Breast epithelium (tissue), 4 donors: ENCODE results near the gene AHI1. TPM values are rescaled to one million over a fixed set of nuclear protein-coding genes. Genes with fewer than 3 reads are reported as not detected.

Source experiments
- DNase-seq, 2 donors: peaks; one replicate each; pipeline ENCODE4 v3.0.0-alpha.2; 2019; ENCODE audit warnings: low spot score in 2 of 2
- H3K27ac ChIP-seq, 2 donors: fragments of 200-600 bp; sonication (generic) in 1 of 2; one replicate each; pipeline ENCODE4 v1.5.1; 2016 to 2019; ENCODE audit warnings: mild to moderate bottlenecking in 1 of 2
- H3K27me3 ChIP-seq, 2 donors: fragments of 200-600 bp; sonication (generic) in 1 of 2; one replicate each; pipeline versions ENCODE4 v1.5.1 to v1.6.0; 2017 to 2019; ENCODE audit warnings: control low read depth in 1 of 2, mild to moderate bottlenecking in 1 of 2
- H3K36me3 ChIP-seq: fragments of 200-600 bp; one replicate; pipeline ENCODE4 v1.5.1; 2019
- H3K4me1 ChIP-seq, 2 donors: fragments of 200-600 bp; sonication (generic); one replicate each; pipeline ENCODE4 v1.5.1; 2016 to 2019; ENCODE audit warnings: control low read depth in 1 of 2
- H3K4me3 ChIP-seq, 3 donors: fragments of 200-600 bp; sonication (generic); 1 replicate in 2 of 3; 2 replicates in 1 of 3; pipeline ENCODE4 v1.5.1; 2016 to 2019; ENCODE audit warnings: mild to moderate bottlenecking in 3 of 3, moderate library complexity in 2 of 3
- H3K9me3 ChIP-seq, 2 donors: fragments of 200-600 bp; sonication (generic) in 1 of 2; one replicate each; pipeline ENCODE4 v1.5.1; 2016 to 2019; ENCODE audit warnings: control low read depth in 1 of 2
- CTCF ChIP-seq, 3 donors: fragments of 450-650 bp; IDR thresholded peaks; one replicate each; pipeline ENCODE4 v1.5.1; 2016 to 2017; ENCODE audit warnings: antibody characterized with exemption in 3 of 3, mild to moderate bottlenecking in 3 of 3, moderate library complexity in 3 of 3
- POLR2A ChIP-seq: fragments of 450-650 bp; IDR thresholded peaks from one replicate; pipeline ENCODE4 v1.6.1; 2016; ENCODE audit warnings: antibody characterized with exemption, mild to moderate bottlenecking, moderate library complexity
- POLR2AphosphoS5 ChIP-seq, 3 donors: sonication (generic); formaldehyde crosslinking; IDR thresholded peaks; one replicate each; pipeline ENCODE4 v1.6.1; 2017; ENCODE audit warnings: antibody characterized with exemption in 3 of 3
- intact Hi-C: fragments of 100-400 bp; cut with DNase I; formaldehyde crosslinking; loops from one replicate; pipeline ENCODE4 v1.15.1; 2023; ENCODE audit warnings: low total_unique reads
- total RNA-seq, 3 donors: library from RNA; depleted of rRNA; stranded (reverse); fragments of >200 nt; gene quantifications; one replicate each; pipeline ENCODE4 v1.1.0, GENCODE V29; 2016

AHI1 gene
- total RNA-seq, 3 donors from 2014 or later, result 23.5 to 62.2 (median 49.8) TPM

- DNase-seq, result no peak
- Histone ChIP-seq H3K4me3 (no peak overlapping the region), H3K9me3 (no peaks in the 10 kb centered on the region), H3K36me3 (no peaks in the 10 kb centered on the region), H3K27ac (no peak overlapping the region), H3K4me1 (no peaks in the 10 kb centered on the region), H3K27me3 (no peaks in the 10 kb centered on the region)
- intact Hi-C loops, result no loop called here
- TF ChIP-seq POLR2AphosphoS5 (IDR thresholded peaks at IDR 0.05) (no peak), CTCF (IDR thresholded peaks at IDR 0.05) (no peak), POLR2A (no peak)
Measured at GRCh38 chr6:135397172-135397952, 100.2 kb downstream of the AHI1 start.

- Histone ChIP-seq H3K4me3 (no peak overlapping the region), H3K27me3 (no peaks in the 10 kb centered on the region), H3K27ac (no peak overlapping the region), H3K4me1 (no peaks in the 10 kb centered on the region), H3K36me3 (no peaks in the 10 kb centered on the region), H3K9me3 (no peaks in the 10 kb centered on the region)
- intact Hi-C loops, result no loop called here
- TF ChIP-seq CTCF (IDR thresholded peaks at IDR 0.05) (no peak), POLR2A (no peak), POLR2AphosphoS5 (IDR thresholded peaks at IDR 0.05) (no peak)
- DNase-seq, result no peak
Measured at GRCh38 chr6:135395136-135395535, 102.4 kb downstream of the AHI1 start.

- Histone ChIP-seq H3K36me3 (no peaks in the 10 kb centered on the region), H3K27me3 (no peaks in the 10 kb centered on the region), H3K4me3 (no peak overlapping the region), H3K27ac (no peak overlapping the region), H3K4me1 (no peaks in the 10 kb centered on the region), H3K9me3 (no peaks in the 10 kb centered on the region)
- DNase-seq, result no peak
- intact Hi-C loops, result no loop called here
- TF ChIP-seq CTCF (IDR thresholded peaks at IDR 0.05) (no peak), POLR2AphosphoS5 (IDR thresholded peaks at IDR 0.05) (no peak), POLR2A (no peak)
Measured at GRCh38 chr6:135393289-135393688, 104.3 kb downstream of the AHI1 start.

GRCh38 chr6:135390458-135390857 lies 107.1 kb downstream of the AHI1 start:
- Histone ChIP-seq H3K4me1 (no peaks in the 10 kb centered on the region), H3K9me3 (no peaks in the 10 kb centered on the region), H3K27me3 (no peaks in the 10 kb centered on the region), H3K4me3 (no peak overlapping the region), H3K27ac (no peak overlapping the region), H3K36me3 (no peaks in the 10 kb centered on the region)
- TF ChIP-seq POLR2AphosphoS5 (IDR thresholded peaks at IDR 0.05), result no peak
- TF ChIP-seq CTCF (IDR thresholded peaks at IDR 0.05), result no peak
- intact Hi-C loops, result no loop called here
- DNase-seq, result no peak

GRCh38 chr6:135385299-135385698 lies 112.2 kb downstream of the AHI1 start:
- TF ChIP-seq POLR2AphosphoS5 (IDR thresholded peaks at IDR 0.05), result no peak
- no peak for TF ChIP-seq POLR2A
- TF ChIP-seq CTCF (IDR thresholded peaks at IDR 0.05), result no peak
- no peaks in the 10 kb centered on the region for H3K4me1 ChIP-seq
- H3K27me3 ChIP-seq, result no peaks in the 10 kb centered on the region
- H3K27ac ChIP-seq, result no peak overlapping the region
- no peaks in the 10 kb centered on the region for H3K36me3 ChIP-seq
- H3K9me3 ChIP-seq, result no peaks in the 10 kb centered on the region
- intact Hi-C loops, result no loop called here
- DNase-seq, result no peak
- no peak overlapping the region for H3K4me3 ChIP-seq
